HepG2 (cell line): ENCODE data around the gene WDR45B. TPM values are rescaled to one million over a fixed set of nuclear protein-coding genes. Genes with fewer than 3 reads are reported as not detected.

Experiments used
- ATAC-seq: fragments of 200-7000 bp; cut with Tn5 transposase; 3 replicates; pipeline ENCODE4 v1.9.1; 2020; ENCODE audit warnings: mild to moderate bottlenecking, moderate library complexity
- BruUV-seq: library from RNA; stranded (reverse); fragments of 400-500 nt; replicated peaks from 2 replicates; lab custom pipeline; 2021; lab: Mats Ljungman, UMichigan
- CTCF ChIA-PET: fragments of 300-600 bp; formaldehyde crosslinking; extraction: SDS; loops from one replicate; lab custom pipeline; 2021; ENCODE audit warnings: low total read pairs, inconsistent platforms, low intra/inter-chr PET ratio; lab: Yijun Ruan, JAX
- POLR2A ChIA-PET: fragments of 350-600 bp; sonication (Branson Sonifier 250); formaldehyde crosslinking; loops from one replicate; lab custom pipeline; 2020; ENCODE audit warnings: antibody characterized with exemption, inconsistent platforms; lab: Yijun Ruan, JAX
- DNase-seq: peaks from one replicate; pipeline ENCODE4 v3.0.0-alpha.2; 2015; ENCODE audit warnings: low spot score
- FAIRE-seq: peaks from 3 replicates; lab custom pipeline; 2011; peaks lifted over from hg19 to GRCh38; lab: Jason Lieb, UNC
- H2AFZ ChIP-seq: one replicate; pipeline ENCODE4 v1.6.1; 2011; ENCODE audit warnings: low read length, inconsistent platforms
- H3K27ac ChIP-seq: fragments of 300-600 bp; 3 replicates; pipeline ENCODE4 v1.8.0; 2011; ENCODE audit warnings: mixed run types, mild to moderate bottlenecking, mixed read lengths, low read length, inconsistent platforms; ENCODE audit not compliant: insufficient read depth; ENCODE audit errors: extremely low read length
- H3K27me3 ChIP-seq, 2 experiments: fragments of 200-600 bp in 1 of 2; 2 replicates in 1 of 2; 3 replicates in 1 of 2; pipeline versions ENCODE4 v1.6.0 to v1.8.0; 2011; ENCODE audit warnings: low read length in 2 of 2, mild to moderate bottlenecking in 2 of 2, moderate library complexity in 2 of 2, inconsistent platforms in 1 of 2; ENCODE audit not compliant: insufficient read depth in 2 of 2, control insufficient read depth in 1 of 2
- H3K36me3 ChIP-seq, 2 experiments: fragments of 200-600 bp in 1 of 2; replicated peaks in 1 of 2; 2 replicates in 1 of 2; 3 replicates in 1 of 2; pipeline versions ENCODE4 v1.5.1 to v1.8.0; 2011; ENCODE audit warnings: low read length in 2 of 2, inconsistent platforms in 1 of 2; ENCODE audit not compliant: insufficient read depth in 2 of 2, control insufficient read depth in 1 of 2
- H3K4me1 ChIP-seq: 2 replicates; pipeline ENCODE4 v1.5.1; 2012; ENCODE audit warnings: low read length, inconsistent platforms; ENCODE audit not compliant: insufficient read depth
- H3K4me2 ChIP-seq: 2 replicates; pipeline ENCODE4 v1.6.0; 2011; ENCODE audit warnings: low read depth, low read length, inconsistent platforms
- H3K4me3 ChIP-seq, 3 experiments: fragments of 200-600 bp in 1 of 3; sonication (generic), shearing (Covaris generic) in 1 of 3; replicated peaks in 1 of 3; 2 replicates each; pipeline ENCODE4 v1.5.1; 2011 to 2016; ENCODE audit warnings: low read length in 3 of 3, inconsistent platforms in 2 of 3, low read depth in 2 of 3, mild to moderate bottlenecking in 2 of 3, control low read depth in 1 of 3, mixed read lengths in 1 of 3; ENCODE audit not compliant: insufficient read depth in 1 of 3
- H3K79me2 ChIP-seq: one replicate; pipeline ENCODE4 v1.6.1; 2011; ENCODE audit warnings: low read length, inconsistent platforms; ENCODE audit not compliant: insufficient read depth
- H3K9ac ChIP-seq: 2 replicates; pipeline ENCODE4 v1.6.0; 2011; ENCODE audit warnings: mild to moderate bottlenecking, low read depth, low read length, inconsistent platforms; ENCODE audit not compliant: insufficient read depth
- H3K9me3 ChIP-seq: 2 replicates; pipeline ENCODE4 v1.5.1; 2012; ENCODE audit warnings: mild to moderate bottlenecking, low read length
- H4K20me1 ChIP-seq: 2 replicates; pipeline ENCODE4 v1.6.0; 2011; ENCODE audit warnings: inconsistent platforms, mild to moderate bottlenecking, low read length, moderate library complexity; ENCODE audit not compliant: insufficient read depth
- CREBL2 ChIP-seq: sonication (generic); formaldehyde crosslinking; IDR thresholded peaks from 2 replicates; pipeline ENCODE4 v1.8.1; 2023; ENCODE audit warnings: missing genetic modification reagents, mild to moderate bottlenecking, borderline replicate concordance
- ESRRA ChIP-seq: sonication (generic); formaldehyde crosslinking; IDR thresholded peaks from 2 replicates; pipeline ENCODE4 v1.5.1; 2020; ENCODE audit warnings: mild to moderate bottlenecking, low read depth, missing genetic modification reagents
- MLX ChIP-seq: IDR thresholded peaks from 2 replicates; pipeline ENCODE4 v1.6.1; 2016
- MXI1 ChIP-seq: IDR thresholded peaks from 3 replicates; pipeline ENCODE4 v1.6.1; 2012; ENCODE audit warnings: low read depth, low read length, inconsistent platforms, borderline replicate concordance
- SMAD1 ChIP-seq: sonication (generic); formaldehyde crosslinking; IDR thresholded peaks from 2 replicates; pipeline ENCODE4 v1.4.0; 2020; ENCODE audit warnings: missing genetic modification reagents, low read depth, mild to moderate bottlenecking, borderline replicate concordance
- TIGD3 ChIP-seq: sonication (generic); formaldehyde crosslinking; IDR thresholded peaks from 2 replicates; pipeline ENCODE4 v1.5.1; 2020; ENCODE audit warnings: mild to moderate bottlenecking, missing genetic modification reagents, borderline replicate concordance
- TP53 ChIP-seq: sonication (generic); formaldehyde crosslinking; conservative IDR thresholded peaks from 2 replicates; pipeline ENCODE4 v1.4.0; 2020; ENCODE audit warnings: missing genetic modification reagents
- ZNF280D ChIP-seq: sonication (generic); formaldehyde crosslinking; IDR thresholded peaks from 2 replicates; pipeline ENCODE4 v1.5.1; 2020; ENCODE audit warnings: mild to moderate bottlenecking, missing genetic modification reagents
- ZNF430 ChIP-seq: sonication (generic); formaldehyde crosslinking; IDR thresholded peaks from 2 replicates; pipeline ENCODE4 v1.9.0; 2021; ENCODE audit warnings: mild to moderate bottlenecking, missing genetic modification reagents
- ZSCAN31 ChIP-seq: sonication (generic); formaldehyde crosslinking; IDR thresholded peaks from 2 replicates; pipeline ENCODE4 v1.5.0; 2020; ENCODE audit warnings: low read depth, mild to moderate bottlenecking, missing genetic modification reagents
- WGBS: methylation state at CpG from one replicate; pipeline ENCODE4 v1.1.6; 2017; ENCODE audit warnings: low lambda C conversion rate; 5-methylcytosine and 5-hydroxymethylcytosine counted together
- in situ Hi-C: cut with HindIII; loops from 2 replicates; pipeline ENCODE4 v1.10.0; 2017; ENCODE audit warnings: low pct_unique_long_range_greater_than_20kb; ENCODE audit not compliant: extremely low pct_ligation_motif_present
- intact Hi-C: fragments of 100-400 bp; cut with micrococcal nuclease; formaldehyde crosslinking; loops from one replicate; pipeline ENCODE4 v1.10.0; 2022; ENCODE audit not compliant: unreplicated experiment
- polyA plus RNA-seq, 8 experiments: library from polyadenylated mRNA; depleted of rRNA in 3 of 8; stranded (reverse) in 7 of 8; unstranded in 1 of 8; fragments of >200 nt; fragmentation: Illumina TruSeq in 4 of 8; extraction: Trizol in 4 of 8; gene quantifications; 2 replicates each; pipeline versions ENCODE4 v1.2.1 to v1.2.3, GENCODE V29; 2011 to 2016; ENCODE audit warnings: low read depth in 4 of 8, missing spikeins in 1 of 8, mixed read lengths in 1 of 8; ENCODE audit not compliant: insufficient read depth in 1 of 8
- total RNA-seq, 5 experiments: library from RNA; depleted of rRNA; stranded (reverse); fragments of >200 nt; fragmentation: Illumina TruSeq; extraction: Trizol; gene quantifications; 2 replicates each; pipeline ENCODE4 v1.2.3, GENCODE V29; 2016; ENCODE audit warnings: low read depth in 1 of 5
- TF ChIP-seq, protein P1 (sequence below): sonication (generic); formaldehyde crosslinking; conservative IDR thresholded peaks from 2 replicates; pipeline ENCODE4 v1.4.0; 2020; ENCODE audit warnings: mild to moderate bottlenecking, missing genetic modification reagents, moderate library complexity
- TF ChIP-seq, protein P2 (sequence below): IDR thresholded peaks from 2 replicates; pipeline ENCODE4 v1.6.1; 2016; ENCODE audit warnings: missing compliant biosample characterization, missing genetic modification reagents, borderline replicate concordance

Gene WDR45B
- total and polyA plus RNA-seq, 2 of the 13 experiments (the other 11 are each of a cell fraction or from before 2014, with no cell fraction given), result 86.2 to 155 TPM

DNA sequence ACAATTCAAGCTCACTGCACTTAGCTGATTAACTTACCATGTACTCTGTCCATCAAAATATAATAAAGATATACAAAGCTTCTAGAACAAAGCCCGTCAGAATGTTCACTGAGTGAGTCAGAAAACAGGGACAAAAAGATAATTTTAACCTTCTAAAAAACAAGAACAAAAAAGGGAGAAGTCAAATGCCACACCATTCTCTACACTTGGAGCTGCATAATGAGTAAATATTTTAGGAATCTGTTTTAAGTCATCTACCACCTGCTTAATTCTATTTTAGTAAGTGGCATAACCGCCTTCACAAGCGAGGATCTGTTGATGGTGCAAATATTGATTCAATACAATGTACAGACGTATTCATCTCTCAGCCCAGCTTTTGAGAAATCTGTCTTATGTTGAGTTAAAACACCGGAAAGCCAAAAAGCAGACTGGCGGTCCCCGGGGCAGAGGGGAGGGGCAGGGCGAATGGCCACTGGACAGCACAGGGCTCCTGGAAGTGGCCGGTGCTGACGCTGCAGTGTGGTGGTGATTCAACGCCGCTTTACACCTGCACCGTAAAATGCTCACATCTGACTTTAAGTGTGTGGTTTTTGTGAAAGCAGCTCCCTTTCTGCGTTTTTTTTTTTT lies 30.1 kb upstream of the WDR45B start:
- no peak overlapping the region for H3K4me3 ChIP-seq
- ChIA-PET CTCF (interaction anchor here (1.1 to 2.1 kb wide), 2 partner anchors 10 to 97 kb away, joined by 3 to 15 read pairs; no protein-coding TSS in a partner anchor), POLR2A (no interaction called here)
- FAIRE-seq, result no peak
- H3K4me1 ChIP-seq, result peaks cover 28% of the 10 kb centered on the region
- no peaks in the 10 kb centered on the region for H3K36me3 ChIP-seq
- H3K9ac ChIP-seq, result no peak overlapping the region
- no peak for DNase-seq
- no peak for ATAC-seq
- no TSS peak for BruUV-seq
- 72% methylated on average over 14 of the region's 14 CpGs for WGBS
- no peak overlapping the region for H3K27ac ChIP-seq
- H2AFZ ChIP-seq, result no peak overlapping the region
- H3K27me3 ChIP-seq, result no peaks in the 10 kb centered on the region
- intact Hi-C loops (loop anchor here (2.0 kb wide), 2 partner anchors 32 to 96 kb away; no protein-coding TSS in a partner anchor), in situ Hi-C loops (no loop called here)
- H3K79me2 ChIP-seq, result no peaks in the 10 kb centered on the region
- H3K4me2 ChIP-seq, result no peak overlapping the region
- H4K20me1 ChIP-seq, result no peaks in the 10 kb centered on the region
- peaks cover 8% of the 10 kb centered on the region for H3K9me3 ChIP-seq
- no peak for TF ChIP-seq ZNF430 (CRISPR knock-in tag)
- no peak for TF ChIP-seq ZNF280D
- TF ChIP-seq, protein P1, sequence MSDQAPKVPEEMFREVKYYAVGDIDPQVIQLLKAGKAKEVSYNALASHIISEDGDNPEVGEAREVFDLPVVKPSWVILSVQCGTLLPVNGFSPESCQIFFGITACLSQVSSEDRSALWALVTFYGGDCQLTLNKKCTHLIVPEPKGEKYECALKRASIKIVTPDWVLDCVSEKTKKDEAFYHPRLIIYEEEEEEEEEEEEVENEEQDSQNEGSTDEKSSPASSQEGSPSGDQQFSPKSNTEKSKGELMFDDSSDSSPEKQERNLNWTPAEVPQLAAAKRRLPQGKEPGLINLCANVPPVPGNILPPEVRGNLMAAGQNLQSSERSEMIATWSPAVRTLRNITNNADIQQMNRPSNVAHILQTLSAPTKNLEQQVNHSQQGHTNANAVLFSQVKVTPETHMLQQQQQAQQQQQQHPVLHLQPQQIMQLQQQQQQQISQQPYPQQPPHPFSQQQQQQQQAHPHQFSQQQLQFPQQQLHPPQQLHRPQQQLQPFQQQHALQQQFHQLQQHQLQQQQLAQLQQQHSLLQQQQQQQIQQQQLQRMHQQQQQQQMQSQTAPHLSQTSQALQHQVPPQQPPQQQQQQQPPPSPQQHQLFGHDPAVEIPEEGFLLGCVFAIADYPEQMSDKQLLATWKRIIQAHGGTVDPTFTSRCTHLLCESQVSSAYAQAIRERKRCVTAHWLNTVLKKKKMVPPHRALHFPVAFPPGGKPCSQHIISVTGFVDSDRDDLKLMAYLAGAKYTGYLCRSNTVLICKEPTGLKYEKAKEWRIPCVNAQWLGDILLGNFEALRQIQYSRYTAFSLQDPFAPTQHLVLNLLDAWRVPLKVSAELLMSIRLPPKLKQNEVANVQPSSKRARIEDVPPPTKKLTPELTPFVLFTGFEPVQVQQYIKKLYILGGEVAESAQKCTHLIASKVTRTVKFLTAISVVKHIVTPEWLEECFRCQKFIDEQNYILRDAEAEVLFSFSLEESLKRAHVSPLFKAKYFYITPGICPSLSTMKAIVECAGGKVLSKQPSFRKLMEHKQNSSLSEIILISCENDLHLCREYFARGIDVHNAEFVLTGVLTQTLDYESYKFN, result no peak
- TF ChIP-seq MXI1, result no peak
- no peak for TF ChIP-seq MLX (CRISPR knock-in tag)
- TF ChIP-seq SMAD1 (CRISPR knock-in tag), result no peak
- TF ChIP-seq, protein P2, sequence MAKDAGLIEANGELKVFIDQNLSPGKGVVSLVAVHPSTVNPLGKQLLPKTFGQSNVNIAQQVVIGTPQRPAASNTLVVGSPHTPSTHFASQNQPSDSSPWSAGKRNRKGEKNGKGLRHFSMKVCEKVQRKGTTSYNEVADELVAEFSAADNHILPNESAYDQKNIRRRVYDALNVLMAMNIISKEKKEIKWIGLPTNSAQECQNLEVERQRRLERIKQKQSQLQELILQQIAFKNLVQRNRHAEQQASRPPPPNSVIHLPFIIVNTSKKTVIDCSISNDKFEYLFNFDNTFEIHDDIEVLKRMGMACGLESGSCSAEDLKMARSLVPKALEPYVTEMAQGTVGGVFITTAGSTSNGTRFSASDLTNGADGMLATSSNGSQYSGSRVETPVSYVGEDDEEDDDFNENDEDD (CRISPR knock-in tag), result no peak
- TF ChIP-seq ZSCAN31 (CRISPR knock-in tag), result no peak
- no peak for TF ChIP-seq ESRRA
- TF ChIP-seq TIGD3 (CRISPR knock-in tag), result no peak
- TF ChIP-seq TP53, result no peak
- no peak for TF ChIP-seq CREBL2 (CRISPR knock-in tag)
